Gastrocnemius medialis (tissue), 4 donors: ENCODE results near the gene ZDHHC11. TPM values are rescaled to one million over a fixed set of nuclear protein-coding genes. Genes with fewer than 3 reads are reported as not detected.
"Not testable (repeated sequence)": the region's sequence is repeated elsewhere in the genome, so short reads cannot be mapped to it uniquely, and the experiment has no call there.

Experiments used
- ATAC-seq, 2 donors: fragments of 150-250 bp; one replicate each; pipeline ENCODE4 v1.9.1; 2016
- DNase-seq, 2 donors: peaks; one replicate each; pipeline ENCODE4 v3.0.0-alpha.2; 2019
- H3K27ac ChIP-seq, 4 donors: fragments of 200-600 bp; sonication (generic); 1 replicate in 1 of 4; 2 replicates in 3 of 4; pipeline ENCODE4 v1.5.1; 2016 to 2018; ENCODE audit warnings: mild to moderate bottlenecking in 2 of 4, moderate library complexity in 1 of 4
- H3K27me3 ChIP-seq, 3 donors: fragments of 200-600 bp; sonication (generic) in 2 of 3; 1 replicate in 1 of 3; 2 replicates in 2 of 3; pipeline versions ENCODE4 v1.5.1 to v1.6.0; 2016 to 2019; ENCODE audit warnings: mild to moderate bottlenecking in 1 of 3, moderate library complexity in 1 of 3
- H3K36me3 ChIP-seq, 2 donors: fragments of 200-600 bp; sonication (generic) in 1 of 2; one replicate each; pipeline ENCODE4 v1.5.1; 2017 to 2018
- H3K4me1 ChIP-seq, 2 donors: fragments of 200-600 bp; sonication (generic) in 1 of 2; one replicate each; pipeline ENCODE4 v1.5.1; 2016 to 2017; ENCODE audit warnings: mild to moderate bottlenecking in 2 of 2
- H3K4me3 ChIP-seq, 4 donors: fragments of 200-600 bp; sonication (generic) in 3 of 4; 1 replicate in 1 of 4; 2 replicates in 3 of 4; pipeline ENCODE4 v1.5.1; 2016 to 2019; ENCODE audit warnings: mild to moderate bottlenecking in 2 of 4
- H3K9me3 ChIP-seq, 3 donors: fragments of 200-600 bp; sonication (generic) in 2 of 3; 1 replicate in 1 of 3; 2 replicates in 2 of 3; pipeline ENCODE4 v1.5.1; 2016 to 2019
- CTCF ChIP-seq, 5 experiments: fragments of 450-650 bp in 3 of 5; fragments of 200-600 bp in 2 of 5; sonication (generic) in 2 of 5; IDR thresholded peaks in 4 of 5; conservative IDR thresholded peaks in 1 of 5; 1 replicate in 4 of 5; 2 replicates in 1 of 5; pipeline ENCODE4 v1.5.1; 2016 to 2019; ENCODE audit warnings: antibody characterized with exemption in 5 of 5, mild to moderate bottlenecking in 3 of 5, moderate library complexity in 3 of 5
- POLR2A ChIP-seq, 2 donors: fragments of 450-650 bp; IDR thresholded peaks; one replicate each; pipeline ENCODE4 v1.6.1; 2017; ENCODE audit warnings: antibody characterized with exemption in 2 of 2, mild to moderate bottlenecking in 2 of 2, moderate library complexity in 2 of 2
- in situ Hi-C, 4 donors: fragments of 200-750 bp; cut with MboI; loops; one replicate each; pipeline versions ENCODE4 v1.15.0 to v1.8.0; 2017; ENCODE audit warnings: low sequenced_read_pairs in 4 of 4
- intact Hi-C: fragments of 100-400 bp; cut with DNase I; formaldehyde crosslinking; loops from one replicate; pipeline ENCODE4 v1.15.1; 2023; ENCODE audit warnings: low total_unique reads
- total RNA-seq, 4 donors: library from RNA; depleted of rRNA; stranded (reverse); fragments of >200 nt; gene quantifications; one replicate each; pipeline versions ENCODE4 v1.1.0 to v1.2.3, GENCODE V29; 2016

ZDHHC11 gene
- total RNA-seq, 4 donors from 2014 or later, result 0.85 to 3.8 (median 2.3) TPM; not detected in 1

GRCh38 chr5:825544-825943 lies 25.2 kb downstream of the ZDHHC11 start:
- H3K27ac ChIP-seq, H3K4me1 ChIP-seq, DNase-seq, in situ Hi-C loops, H3K4me3 ChIP-seq, intact Hi-C loops, ATAC-seq, H3K9me3 ChIP-seq, H3K27me3 ChIP-seq, H3K36me3 ChIP-seq: not testable (repeated sequence)

DNA sequence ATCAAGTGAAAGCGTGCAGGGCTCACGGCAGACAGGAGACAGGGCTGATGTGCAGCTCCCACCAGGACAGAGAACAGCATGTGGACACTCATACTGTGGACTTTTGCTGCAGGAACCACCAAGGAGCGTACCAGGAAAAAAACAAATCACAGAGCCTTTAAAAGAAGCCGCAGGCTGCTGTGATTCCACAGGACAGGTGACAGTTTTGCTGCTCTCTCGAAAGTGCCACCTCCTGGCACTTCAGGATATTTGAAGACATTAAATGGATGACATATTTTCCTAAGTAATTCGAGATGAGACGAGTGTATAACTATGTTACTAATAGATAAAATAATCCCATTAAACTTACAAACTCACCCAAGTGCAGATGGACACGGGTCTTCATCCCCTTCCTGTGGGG lies 29.3 kb downstream of the ZDHHC11 start:
- ATAC-seq (no peak), DNase-seq (no peak)
- Histone ChIP-seq H3K27ac (no peak overlapping the region), H3K27me3 (no peaks in the 10 kb centered on the region), H3K36me3 (no peaks in the 10 kb centered on the region), H3K4me3 (no peak overlapping the region), H3K9me3 (no peaks in the 10 kb centered on the region), H3K4me1 (no peaks in the 10 kb centered on the region)
- intact Hi-C loops (no loop called here), in situ Hi-C loops (no loop called here)
- TF ChIP-seq POLR2A (IDR thresholded peaks at IDR 0.05) (no peak), CTCF (IDR thresholded peaks at IDR 0.05 in 4 of 5, conservative IDR thresholded peaks at IDR 0.05 in 1 of 5) (no peak)

- H3K9me3 ChIP-seq, result no peaks in the 10 kb centered on the region
- H3K4me1 ChIP-seq, result no peaks in the 10 kb centered on the region
- intact Hi-C loops, result no loop called here
- no peaks in the 10 kb centered on the region for H3K36me3 ChIP-seq
- no peak overlapping the region for H3K27ac ChIP-seq
- in situ Hi-C loops, result no loop called here
- no peak overlapping the region for H3K4me3 ChIP-seq
- TF ChIP-seq POLR2A (IDR thresholded peaks at IDR 0.05), result no peak
- no peak for TF ChIP-seq CTCF (IDR thresholded peaks at IDR 0.05 in 4 of 5, conservative IDR thresholded peaks at IDR 0.05 in 1 of 5)
- ATAC-seq, result no peak
- H3K27me3 ChIP-seq, result no peaks in the 10 kb centered on the region
- DNase-seq, result no peak
Measured at GRCh38 chr5:820245-820644, 30.5 kb downstream of the ZDHHC11 start.

GRCh38 chr5:819078-819477 lies 31.7 kb downstream of the ZDHHC11 start:
- no peaks in the 10 kb centered on the region for H3K9me3 ChIP-seq
- H3K27ac ChIP-seq, result no peak overlapping the region
- H3K36me3 ChIP-seq, result no peaks in the 10 kb centered on the region
- intact Hi-C loops, result no loop called here
- ATAC-seq (no peak), DNase-seq (no peak)
- TF ChIP-seq CTCF (IDR thresholded peaks at IDR 0.05 in 4 of 5, conservative IDR thresholded peaks at IDR 0.05 in 1 of 5) (no peak), POLR2A (IDR thresholded peaks at IDR 0.05) (no peak)
- H3K4me1 ChIP-seq, result no peaks in the 10 kb centered on the region
- in situ Hi-C loops, result no loop called here
- H3K27me3 ChIP-seq, result no peaks in the 10 kb centered on the region
- H3K4me3 ChIP-seq, result no peak overlapping the region

GRCh38 chr5:816176-816575 lies 34.6 kb downstream of the ZDHHC11 start:
- intact Hi-C loops, result no loop called here
- no peaks in the 10 kb centered on the region for H3K27me3 ChIP-seq
- no peaks in the 10 kb centered on the region for H3K9me3 ChIP-seq
- in situ Hi-C loops, result no loop called here
- H3K27ac ChIP-seq, result no peak overlapping the region
- ATAC-seq, result no peak
- no peaks in the 10 kb centered on the region for H3K4me1 ChIP-seq
- no peaks in the 10 kb centered on the region for H3K36me3 ChIP-seq
- no peak overlapping the region for H3K4me3 ChIP-seq
- DNase-seq, result no peak
- TF ChIP-seq CTCF (IDR thresholded peaks at IDR 0.05 in 4 of 5, conservative IDR thresholded peaks at IDR 0.05 in 1 of 5) (no peak), POLR2A (IDR thresholded peaks at IDR 0.05) (no peak)
